GM12878 (cell line): ENCODE measurements around the gene SH3BP5. TPM values are rescaled to one million over a fixed set of nuclear protein-coding genes. Genes with fewer than 3 reads are reported as not detected.
A peak's percentile ranks its signal among the peaks of the same experiment; 100 is the strongest.

Experiments used
- ATF7 ChIP-seq: fragments of 450-650 bp; IDR thresholded peaks from 2 replicates; pipeline ENCODE4 v1.6.1; 2016; ENCODE audit warnings: low read depth, mild to moderate bottlenecking
- CTCF ChIP-seq, 3 experiments: IDR thresholded peaks in 2 of 3; conservative IDR thresholded peaks in 1 of 3; 2 replicates each; pipeline ENCODE4 v1.5.1; 2011; ENCODE audit warnings: low read depth in 3 of 3, low read length in 3 of 3, mild to moderate bottlenecking in 3 of 3, control low read depth in 2 of 3, moderate library complexity in 2 of 3, inconsistent platforms in 1 of 3, mixed read lengths in 1 of 3; ENCODE audit not compliant: control insufficient read depth in 2 of 3, insufficient read depth in 1 of 3; ENCODE audit errors: extremely low read depth in 1 of 3
- ESRRA ChIP-seq: IDR thresholded peaks from 2 replicates; pipeline ENCODE4 v1.6.1; 2012; ENCODE audit warnings: mild to moderate bottlenecking, low read length, improper control_type of control experiment
- FOXM1 ChIP-seq: IDR thresholded peaks from 2 replicates; pipeline ENCODE4 v1.6.1; 2012; ENCODE audit warnings: low read depth, mild to moderate bottlenecking, inconsistent platforms, low read length, moderate library complexity
- KLF5 ChIP-seq: fragments of 450-650 bp; IDR thresholded peaks from 2 replicates; pipeline ENCODE4 v1.6.1; 2014; ENCODE audit warnings: mild to moderate bottlenecking; ENCODE audit not compliant: partially characterized antibody
- MYB ChIP-seq: fragments of 150-350 bp; IDR thresholded peaks from 2 replicates; pipeline ENCODE4 v1.6.1; 2014; ENCODE audit warnings: mild to moderate bottlenecking, low read depth, low read length, borderline replicate concordance
- NFIC ChIP-seq: IDR thresholded peaks from 2 replicates; pipeline ENCODE4 v1.6.1; 2012; ENCODE audit warnings: low read depth, mild to moderate bottlenecking, inconsistent platforms, low read length, moderate library complexity
- PRDM15 ChIP-seq: fragments of 450-650 bp; formaldehyde crosslinking; IDR thresholded peaks from 2 replicates; pipeline ENCODE4 v1.4.0; 2020; ENCODE audit warnings: mild to moderate bottlenecking, moderate library complexity
- RB1 ChIP-seq: fragments of 450-650 bp; formaldehyde crosslinking; IDR thresholded peaks from 2 replicates; pipeline ENCODE4 v1.6.1; 2017; ENCODE audit warnings: mild to moderate bottlenecking, borderline replicate concordance
- SP1 ChIP-seq: IDR thresholded peaks from one replicate; pipeline ENCODE4 v1.6.1; 2011; ENCODE audit warnings: low read depth, low read length
- SREBF1 ChIP-seq: IDR thresholded peaks from 2 replicates; pipeline ENCODE4 v1.6.1; 2012; ENCODE audit warnings: mild to moderate bottlenecking, low read length
- USF1 ChIP-seq: IDR thresholded peaks from 2 replicates; pipeline ENCODE4 v1.6.1; 2011; ENCODE audit warnings: borderline replicate concordance, low read depth, mild to moderate bottlenecking, moderate library complexity, mixed read lengths, low read length; ENCODE audit not compliant: insufficient read depth; ENCODE audit errors: extremely low read length
- USF2 ChIP-seq: IDR thresholded peaks from 2 replicates; pipeline ENCODE4 v1.6.1; 2011; ENCODE audit warnings: low read depth, low read length, improper control_type of control experiment, borderline replicate concordance
- ZZZ3 ChIP-seq: IDR thresholded peaks from 2 replicates; pipeline ENCODE4 v1.6.1; 2011; ENCODE audit warnings: low read depth; ENCODE audit not compliant: control insufficient read depth, insufficient read length
- polyA plus RNA-seq, 11 experiments: library from polyadenylated mRNA; depleted of rRNA in 4 of 11; unstranded in 6 of 11; stranded (reverse) in 5 of 11; fragments of >200 nt; fragmentation: Nextera tagmentation in 4 of 11; fragmentation: Illumina TruSeq in 1 of 11; extraction: Ambion mirVana in 4 of 11; extraction: Trizol in 1 of 11; gene quantifications; 1 replicate in 1 of 11; 2 replicates in 10 of 11; pipeline versions ENCODE4 v1.2.1 to v1.2.3, GENCODE V29; 2011 to 2016; ENCODE audit warnings: inconsistent platforms in 2 of 11, missing spikeins in 2 of 11, low read depth in 1 of 11
- total RNA-seq, 4 experiments: library from RNA; depleted of rRNA in 3 of 4; stranded (reverse); fragments of >200 nt in 3 of 4; fragmentation: Illumina TruSeq in 1 of 4; extraction: Trizol in 1 of 4; gene quantifications; 2 replicates each; pipeline versions ENCODE4 v1.2.1 to v1.2.3, GENCODE V29; 2013 to 2021
- TF ChIP-seq, protein P1 (sequence below): IDR thresholded peaks from 2 replicates; pipeline ENCODE4 v1.6.1; 2011; ENCODE audit warnings: mild to moderate bottlenecking, low read depth, low read length, moderate library complexity; ENCODE audit not compliant: insufficient replicate concordance
- TF ChIP-seq, protein P2 (sequence below): fragments of 450-650 bp; IDR thresholded peaks from 2 replicates; pipeline ENCODE4 v1.6.1; 2016; ENCODE audit warnings: mild to moderate bottlenecking, moderate library complexity, borderline replicate concordance

SH3BP5 gene
- total and polyA plus RNA-seq, 10 of the 15 experiments (the other 5 are each of a cell fraction or from before 2014, with no cell fraction given), result 14.9 to 87.5 (median 43.7) TPM

DNA sequence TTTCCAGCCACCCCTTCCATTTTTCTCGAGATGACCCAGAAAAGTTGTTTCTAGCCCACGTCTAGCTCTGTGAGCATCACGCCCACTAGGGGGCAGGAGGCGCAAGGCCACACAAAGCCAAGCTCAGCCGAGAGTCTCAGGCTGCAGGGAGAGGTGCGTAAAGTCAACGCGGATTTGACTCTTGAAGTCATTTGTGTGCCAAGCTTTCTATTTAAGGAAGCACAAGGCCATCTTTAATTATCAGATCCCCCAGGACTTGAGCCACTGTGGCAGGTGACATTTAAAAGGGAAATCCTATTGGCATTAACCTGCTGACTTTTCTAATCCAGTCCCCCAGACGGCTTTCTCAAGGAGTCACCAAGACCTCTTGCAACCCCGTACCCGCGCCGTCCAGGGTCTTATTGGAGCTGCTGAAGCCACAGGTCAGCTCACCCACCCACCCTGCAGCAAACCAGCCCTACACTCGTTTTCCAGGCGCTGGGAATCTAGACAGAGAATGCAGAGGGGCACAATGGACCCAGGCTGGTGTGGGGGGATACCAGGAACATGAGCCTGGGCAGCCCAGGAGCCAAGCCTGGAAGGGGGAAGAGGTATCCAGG lies 64.3 kb downstream of the SH3BP5 start (continued):
- no peak for TF ChIP-seq ZZZ3
- no peak for TF ChIP-seq USF1
- no peak for TF ChIP-seq ATF7
- no peak for TF ChIP-seq SREBF1
- no peak for TF ChIP-seq PRDM15 (CRISPR knock-in tag)
- TF ChIP-seq KLF5, result no peak
- no peak for TF ChIP-seq NFIC
- TF ChIP-seq CTCF (IDR thresholded peaks at IDR 0.05 in 2 of 3, conservative IDR thresholded peaks at IDR 0.05 in 1 of 3; ENCODE audit: control insufficient read depth in 2 of 3, extremely low read depth in 1 of 3, insufficient read depth in 1 of 3, low read depth in 3 of 3, low read length in 3 of 3), result peak; percentile 95 to 99 (median 97); a peak in 5 of 6 replicates
- no peak for TF ChIP-seq SP1
- TF ChIP-seq, protein P1, sequence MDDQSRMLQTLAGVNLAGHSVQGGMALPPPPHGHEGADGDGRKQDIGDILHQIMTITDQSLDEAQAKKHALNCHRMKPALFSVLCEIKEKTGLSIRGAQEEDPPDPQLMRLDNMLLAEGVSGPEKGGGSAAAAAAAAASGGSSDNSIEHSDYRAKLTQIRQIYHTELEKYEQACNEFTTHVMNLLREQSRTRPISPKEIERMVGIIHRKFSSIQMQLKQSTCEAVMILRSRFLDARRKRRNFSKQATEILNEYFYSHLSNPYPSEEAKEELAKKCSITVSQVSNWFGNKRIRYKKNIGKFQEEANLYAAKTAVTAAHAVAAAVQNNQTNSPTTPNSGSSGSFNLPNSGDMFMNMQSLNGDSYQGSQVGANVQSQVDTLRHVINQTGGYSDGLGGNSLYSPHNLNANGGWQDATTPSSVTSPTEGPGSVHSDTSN, result no peak
- TF ChIP-seq MYB, result no peak
- TF ChIP-seq USF2, result no peak
- 0 out of 2 replicates have a peak, but pooled peaks have one; percentile 33 for TF ChIP-seq ESRRA
- TF ChIP-seq FOXM1, result 0 out of 2 replicates have a peak, but pooled peaks have one; percentile 18
- TF ChIP-seq RB1, result peak; percentile 69; the same call in 1 of the 2 replicates
- TF ChIP-seq, protein P2, sequence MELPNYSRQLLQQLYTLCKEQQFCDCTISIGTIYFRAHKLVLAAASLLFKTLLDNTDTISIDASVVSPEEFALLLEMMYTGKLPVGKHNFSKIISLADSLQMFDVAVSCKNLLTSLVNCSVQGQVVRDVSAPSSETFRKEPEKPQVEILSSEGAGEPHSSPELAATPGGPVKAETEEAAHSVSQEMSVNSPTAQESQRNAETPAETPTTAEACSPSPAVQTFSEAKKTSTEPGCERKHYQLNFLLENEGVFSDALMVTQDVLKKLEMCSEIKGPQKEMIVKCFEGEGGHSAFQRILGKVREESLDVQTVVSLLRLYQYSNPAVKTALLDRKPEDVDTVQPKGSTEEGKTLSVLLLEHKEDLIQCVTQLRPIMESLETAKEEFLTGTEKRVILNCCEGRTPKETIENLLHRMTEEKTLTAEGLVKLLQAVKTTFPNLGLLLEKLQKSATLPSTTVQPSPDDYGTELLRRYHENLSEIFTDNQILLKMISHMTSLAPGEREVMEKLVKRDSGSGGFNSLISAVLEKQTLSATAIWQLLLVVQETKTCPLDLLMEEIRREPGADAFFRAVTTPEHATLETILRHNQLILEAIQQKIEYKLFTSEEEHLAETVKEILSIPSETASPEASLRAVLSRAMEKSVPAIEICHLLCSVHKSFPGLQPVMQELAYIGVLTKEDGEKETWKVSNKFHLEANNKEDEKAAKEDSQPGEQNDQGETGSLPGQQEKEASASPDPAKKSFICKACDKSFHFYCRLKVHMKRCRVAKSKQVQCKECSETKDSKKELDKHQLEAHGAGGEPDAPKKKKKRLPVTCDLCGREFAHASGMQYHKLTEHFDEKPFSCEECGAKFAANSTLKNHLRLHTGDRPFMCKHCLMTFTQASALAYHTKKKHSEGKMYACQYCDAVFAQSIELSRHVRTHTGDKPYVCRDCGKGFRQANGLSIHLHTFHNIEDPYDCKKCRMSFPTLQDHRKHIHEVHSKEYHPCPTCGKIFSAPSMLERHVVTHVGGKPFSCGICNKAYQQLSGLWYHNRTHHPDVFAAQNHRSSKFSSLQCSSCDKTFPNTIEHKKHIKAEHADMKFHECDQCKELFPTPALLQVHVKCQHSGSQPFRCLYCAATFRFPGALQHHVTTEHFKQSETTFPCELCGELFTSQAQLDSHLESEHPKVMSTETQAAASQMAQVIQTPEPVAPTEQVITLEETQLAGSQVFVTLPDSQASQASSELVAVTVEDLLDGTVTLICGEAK, result no peak
